MCF 10A (cell line): ENCODE measurements around the gene BOC. TPM values are rescaled to one million over a fixed set of nuclear protein-coding genes. Genes with fewer than 3 reads are reported as not detected.

ENCODE experiments used
- BruUV-seq: library from RNA; stranded (reverse); fragments of 400-500 nt; replicated peaks from 2 replicates; lab custom pipeline; 2021; lab: Mats Ljungman, UMichigan
- CTCF ChIA-PET: fragments of 300-600 bp; sonication (Branson Sonifier 250); formaldehyde crosslinking; extraction: SDS; loops from one replicate; lab custom pipeline; 2021; ENCODE audit warnings: antibody characterized with exemption, inconsistent platforms; lab: Yijun Ruan, JAX
- POLR2A ChIA-PET: fragments of 300-600, 350-650 bp; sonication (Branson Sonifier 250); formaldehyde crosslinking; extraction: SDS; loops from one replicate; lab custom pipeline; 2020; ENCODE audit warnings: antibody characterized with exemption, inconsistent platforms; lab: Yijun Ruan, JAX
- DNase-seq: peaks from one replicate; pipeline ENCODE4 v3.0.0-alpha.2; 2018; ENCODE audit not compliant: unreplicated experiment
- H3K27ac Mint-ChIP-seq: one replicate; pipeline ENCODE4 v1.8.0; 2022; ENCODE audit warnings: mild to moderate bottlenecking, low read depth, mixed read lengths; ENCODE audit not compliant: unreplicated experiment
- H3K27me3 Mint-ChIP-seq: one replicate; pipeline ENCODE4 v1.8.0; 2022; ENCODE audit warnings: mixed read lengths; ENCODE audit not compliant: insufficient read depth, unreplicated experiment
- H3K36me3 Mint-ChIP-seq: one replicate; pipeline ENCODE4 v1.8.0; 2022; ENCODE audit warnings: mild to moderate bottlenecking, moderate library complexity, mixed read lengths; ENCODE audit not compliant: insufficient read depth, unreplicated experiment
- H3K4me1 Mint-ChIP-seq: one replicate; pipeline ENCODE4 v1.8.0; 2022; ENCODE audit warnings: mixed read lengths; ENCODE audit not compliant: insufficient read depth, unreplicated experiment
- H3K4me3 Mint-ChIP-seq: one replicate; pipeline ENCODE4 v1.8.0; 2022; ENCODE audit warnings: mild to moderate bottlenecking, moderate library complexity, mixed read lengths; ENCODE audit not compliant: unreplicated experiment
- H3K9me3 Mint-ChIP-seq: one replicate; pipeline ENCODE4 v1.8.0; 2022; ENCODE audit warnings: mixed read lengths; ENCODE audit not compliant: unreplicated experiment
- CTCF ChIP-seq: fragments of 200-600 bp; IDR thresholded peaks from one replicate; pipeline ENCODE4 v1.8.0; 2022; ENCODE audit warnings: antibody characterized with exemption, mild to moderate bottlenecking; ENCODE audit not compliant: unreplicated experiment
- intact Hi-C: fragments of 100-400 bp; cut with micrococcal nuclease; formaldehyde crosslinking; loops from 2 replicates; pipeline ENCODE4 v1.14.1; 2022
- total RNA-seq: library from RNA; stranded (reverse); gene quantifications from 2 replicates; pipeline ENCODE4 v1.2.3, GENCODE V29; 2022

BOC gene
- total RNA-seq, 1 experiment from 2014 or later, result 1.8 TPM

DNA sequence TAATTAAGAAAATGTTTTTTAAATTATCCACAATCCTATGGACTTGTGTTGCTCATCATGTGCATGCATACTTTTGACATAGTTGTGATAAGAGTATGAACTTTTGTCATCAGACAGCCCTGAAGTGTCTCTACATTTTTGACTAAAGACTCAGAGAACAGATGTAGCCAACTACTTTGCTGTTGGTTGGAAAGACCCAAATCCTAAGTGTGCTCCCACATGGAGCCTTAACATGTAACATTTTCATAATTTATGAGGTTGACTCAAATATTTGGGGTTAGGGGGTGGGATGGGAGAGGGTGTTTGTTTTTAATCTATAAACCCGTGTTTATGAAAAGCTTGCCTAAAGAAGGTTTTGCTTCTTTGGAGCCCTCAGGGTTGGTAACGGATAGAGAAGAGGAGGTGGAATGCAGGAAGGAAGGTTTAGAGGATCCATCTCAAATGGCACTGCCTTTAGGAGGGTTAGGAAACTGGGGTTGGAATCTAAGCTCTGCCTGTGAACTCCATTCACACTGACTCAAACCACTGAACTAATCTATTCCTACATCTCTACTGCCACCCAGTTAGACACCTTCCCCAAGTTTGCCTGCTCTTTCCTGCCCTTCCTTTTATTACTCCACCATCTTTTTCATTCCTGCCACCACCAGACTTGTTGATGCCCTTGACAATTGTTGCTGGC is 3.7 kb downstream of the BOC start:
- no peaks in the 10 kb centered on the region for H3K9me3 Mint-ChIP-seq
- no peak for TF ChIP-seq CTCF
- H3K4me3 Mint-ChIP-seq, result no peak overlapping the region
- ChIA-PET CTCF (interaction anchor here (0.9 kb wide), 1 partner anchor 18 kb away, joined by 3 read pairs; no protein-coding TSS in a partner anchor), POLR2A (interaction anchor here (0.6 to 0.7 kb wide), 3 partner anchors 17 to 159 kb away, joined by 3 read pairs; no protein-coding TSS in a partner anchor)
- no peak for DNase-seq
- H3K36me3 Mint-ChIP-seq, result no peaks in the 10 kb centered on the region
- peaks cover 18% of the 10 kb centered on the region for H3K4me1 Mint-ChIP-seq
- H3K27me3 Mint-ChIP-seq, result no peaks in the 10 kb centered on the region
- H3K27ac Mint-ChIP-seq, result no peak overlapping the region
- intact Hi-C loops, result loop anchor here (5.0 kb wide), 1 partner anchor 163 kb away; no protein-coding TSS in a partner anchor
- BruUV-seq, result no TSS peak

- ChIA-PET POLR2A (interaction anchor here (0.6 kb wide), 2 partner anchors 21 to 24 kb away, joined by 3 read pairs; no protein-coding TSS in a partner anchor), CTCF (interaction anchor here (0.6 kb wide), 1 partner anchor 16 kb away, joined by 3 read pairs; no protein-coding TSS in a partner anchor)
- no TSS peak for BruUV-seq
- Mint-ChIP-seq H3K27me3 (no peaks in the 10 kb centered on the region), H3K27ac (no peak overlapping the region), H3K36me3 (no peaks in the 10 kb centered on the region), H3K4me3 (no peak overlapping the region), H3K9me3 (no peaks in the 10 kb centered on the region), H3K4me1 (peaks cover 11% of the 10 kb centered on the region)
- DNase-seq, result no peak
- no peak for TF ChIP-seq CTCF
- intact Hi-C loops, result no loop called here
Measured at GRCh38 chr3:113216393-113216792, 5.0 kb downstream of the BOC start.

DNA sequence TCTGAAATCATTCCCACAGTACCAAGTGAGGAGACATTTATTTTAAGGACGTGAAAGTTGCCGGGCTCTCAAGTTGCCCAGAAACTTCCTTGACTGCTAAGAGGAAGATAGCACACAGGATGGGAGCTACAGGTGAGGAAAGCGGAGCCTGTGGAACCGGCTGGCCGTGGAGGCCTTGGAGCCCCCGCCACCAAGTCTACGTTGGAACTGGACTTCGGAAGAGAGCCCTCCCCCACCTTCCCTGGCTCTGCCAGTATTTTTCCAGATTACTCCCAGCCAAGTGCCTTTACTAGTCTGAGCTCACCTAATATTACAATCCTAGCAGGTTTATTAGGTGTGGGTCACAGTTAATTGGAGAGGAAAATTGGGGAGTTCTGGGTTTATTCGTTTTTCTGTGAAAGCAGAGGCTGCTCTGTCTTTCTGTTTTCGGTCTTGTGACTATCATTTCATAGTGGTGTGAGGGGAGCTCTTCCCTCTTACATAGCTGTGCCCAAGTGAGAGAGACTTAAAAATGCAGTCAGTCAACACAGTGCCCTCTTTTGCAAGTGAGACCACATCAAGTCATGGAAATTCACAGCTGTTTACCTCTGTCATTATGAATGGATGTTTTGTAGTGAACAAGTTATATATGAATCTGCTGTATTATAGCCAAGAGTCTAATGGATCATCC is 6.8 kb downstream of the BOC start:
- no peak overlapping the region for H3K4me3 Mint-ChIP-seq
- no peak overlapping the region for H3K27ac Mint-ChIP-seq
- POLR2A ChIA-PET, result no interaction called here
- H3K4me1 Mint-ChIP-seq, result no peaks in the 10 kb centered on the region
- BruUV-seq, result no TSS peak
- DNase-seq, result no peak
- TF ChIP-seq CTCF, result no peak
- no peaks in the 10 kb centered on the region for H3K9me3 Mint-ChIP-seq
- H3K36me3 Mint-ChIP-seq, result no peaks in the 10 kb centered on the region
- no peaks in the 10 kb centered on the region for H3K27me3 Mint-ChIP-seq
- intact Hi-C loops, result no loop called here
- CTCF ChIA-PET, result interaction anchor here (1.2 kb wide), 1 partner anchor 84 kb away, joined by 3 read pairs; no protein-coding TSS in a partner anchor

DNA sequence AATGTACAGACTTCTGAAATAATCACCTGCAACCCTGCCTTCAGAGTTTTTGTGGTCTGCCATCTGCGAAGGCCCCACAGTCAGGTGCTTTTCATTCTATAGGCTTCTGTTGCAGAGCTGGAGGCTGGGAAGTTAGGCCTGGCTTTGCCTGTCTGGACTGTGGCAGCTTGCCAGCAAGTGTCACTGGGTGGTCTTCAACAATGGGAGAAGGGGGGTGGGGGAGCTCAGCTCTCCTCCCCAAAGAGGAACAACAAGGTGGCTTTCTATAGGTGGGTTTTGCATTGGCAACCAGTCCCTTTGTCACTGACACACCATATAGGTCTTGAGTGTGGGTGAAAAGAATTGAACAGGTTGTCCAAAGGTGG is 7.3 kb downstream of the BOC start:
- no peak for TF ChIP-seq CTCF
- ChIA-PET POLR2A (interaction anchor here (1.0 kb wide), 1 partner anchor 134 kb away, joined by 3 read pairs; no protein-coding TSS in a partner anchor), CTCF (interaction anchor here (1.2 kb wide), 1 partner anchor 85 kb away, joined by 3 read pairs; no protein-coding TSS in a partner anchor)
- intact Hi-C loops, result no loop called here
- Mint-ChIP-seq H3K9me3 (no peaks in the 10 kb centered on the region), H3K4me1 (no peaks in the 10 kb centered on the region), H3K27me3 (no peaks in the 10 kb centered on the region), H3K36me3 (no peaks in the 10 kb centered on the region), H3K27ac (no peak overlapping the region), H3K4me3 (no peak overlapping the region)
- DNase-seq, result no peak
- no TSS peak for BruUV-seq
